Spleen (tissue), 11 donors: ENCODE data around the gene PIK3CB. TPM values are rescaled to one million over a fixed set of nuclear protein-coding genes. Genes with fewer than 3 reads are reported as not detected.
A peak's percentile ranks its signal among the peaks of the same experiment; 100 is the strongest.

ENCODE experiments used
- DNase-seq: peaks from one replicate; pipeline ENCODE4 v3.0.0-alpha.2; 2020
- H3K27ac ChIP-seq, 8 donors: fragments of 200-600 bp; sonication (generic) in 7 of 8; 1 replicate in 4 of 8; 2 replicates in 4 of 8; pipeline versions ENCODE4 v1.5.0 to v1.8.0; 2016 to 2021; ENCODE audit warnings: inconsistent platforms in 4 of 8, mild to moderate bottlenecking in 4 of 8, moderate library complexity in 1 of 8
- H3K27me3 ChIP-seq, 7 donors: fragments of 200-600 bp; sonication (generic) in 6 of 7; replicated peaks in 1 of 7; 1 replicate in 4 of 7; 2 replicates in 3 of 7; pipeline versions ENCODE4 v1.5.0 to v1.8.0; 2016 to 2021; ENCODE audit warnings: inconsistent platforms in 3 of 7, mild to moderate bottlenecking in 1 of 7
- H3K36me3 ChIP-seq, 6 donors: fragments of 200-600 bp; sonication (generic) in 5 of 6; 1 replicate in 4 of 6; 2 replicates in 2 of 6; pipeline versions ENCODE4 v1.5.0 to v1.8.0; 2016 to 2021; ENCODE audit warnings: inconsistent platforms in 2 of 6
- H3K4me1 ChIP-seq, 6 donors: fragments of 200-600 bp; sonication (generic) in 5 of 6; 1 replicate in 3 of 6; 2 replicates in 3 of 6; pipeline versions ENCODE4 v1.5.0 to v1.8.0; 2016 to 2021; ENCODE audit warnings: inconsistent platforms in 3 of 6
- H3K4me3 ChIP-seq, 8 donors: fragments of 200-600 bp; sonication (generic) in 7 of 8; 1 replicate in 4 of 8; 2 replicates in 4 of 8; pipeline versions ENCODE4 v1.5.0 to v1.8.0; 2016 to 2021; ENCODE audit warnings: inconsistent platforms in 4 of 8, mild to moderate bottlenecking in 4 of 8, moderate library complexity in 2 of 8
- H3K9me3 ChIP-seq, 8 donors: fragments of 200-600 bp; sonication (generic) in 7 of 8; 1 replicate in 4 of 8; 2 replicates in 4 of 8; pipeline versions ENCODE4 v1.5.0 to v1.8.0; 2016 to 2021; ENCODE audit warnings: inconsistent platforms in 4 of 8
- CTCF ChIP-seq, 11 experiments: fragments of 200-600 bp in 7 of 11; fragments of 450-650 bp in 4 of 11; sonication (generic) in 4 of 11; IDR thresholded peaks in 8 of 11; conservative IDR thresholded peaks in 3 of 11; 1 replicate in 7 of 11; 2 replicates in 4 of 11; pipeline versions ENCODE4 v1.4.0 to v1.8.0; 2016 to 2021; ENCODE audit warnings: antibody characterized with exemption in 11 of 11, inconsistent platforms in 4 of 11, mild to moderate bottlenecking in 1 of 11
- POLR2A ChIP-seq, 3 donors: fragments of 450-650 bp; IDR thresholded peaks; one replicate each; pipeline ENCODE4 v1.5.1; 2017; ENCODE audit warnings: antibody characterized with exemption in 3 of 3, mild to moderate bottlenecking in 1 of 3
- POLR2AphosphoS5 ChIP-seq, 3 donors: sonication (generic); formaldehyde crosslinking; IDR thresholded peaks; one replicate each; pipeline ENCODE4 v1.5.1; 2017; ENCODE audit warnings: antibody characterized with exemption in 3 of 3
- WGBS, 5 donors: extraction: QIAGEN DNeasy Blood & Tissue Kit in 3 of 5; methylation state at CpG; one replicate each; pipeline versions ENCODE4 v1.1.5 to v1.1.7; 2013 to 2018; 5-methylcytosine and 5-hydroxymethylcytosine counted together
- intact Hi-C: fragments of 100-400 bp; cut with DNase I; formaldehyde crosslinking; loops from one replicate; pipeline ENCODE4 v1.15.0; 2023; ENCODE audit warnings: low total_unique reads
- polyA plus RNA-seq, 3 donors: library from polyadenylated mRNA; stranded (reverse); fragments of 200-250 nt; gene quantifications; one replicate each; pipeline ENCODE4 v1.2.1, GENCODE V29; 2013
- total RNA-seq, 7 donors: library from RNA; depleted of rRNA in 3 of 7; stranded (reverse); fragments of >200 nt in 3 of 7; fragmentation: NEBNext Ultra II Directional in 4 of 7; extraction: Animal tissue kit (Norgen Biotek cat#: 25700) in 4 of 7; gene quantifications; one replicate each; pipeline versions ENCODE4 v1.1.0 to v1.2.1, GENCODE V29; 2016 to 2021
- donor health status: healthy with polysubstance abuse.
- donor health status: DM: no; HTN: no; CAD: no; lungs with moderate emphysema.
- donor health status: DM: no; HTN: no; CAD: no.
- donor health status: Bipolar disorder and iron deficiency.
- donor health status: healthy.
- donor health status: DM: no; HTN: no; CAD: no.
- donor health status: DM: yes; HTN: yes; CAD: no.

Gene PIK3CB
- total and polyA plus RNA-seq, 10 donors: 4.6 to 43.8 (median 34.4) TPM

- no peak for DNase-seq
- peak overlapping the region in 5 of 8 donors; percentile 3 to 39 (median 36) for H3K27ac ChIP-seq
Observed at GRCh38 chr3:138774529-138775253, 60.0 kb downstream of the PIK3CB start.

GRCh38 chr3:138771585-138771984 lies 63.1 kb downstream of the PIK3CB start:
- intact Hi-C loops: no loop called here
- WGBS, 5 donors: 92 to 100% (median 98%) methylated on average over 2 of the region's 2 CpGs
- Histone ChIP-seq H3K4me3 (no peak overlapping the region), H3K36me3 (peaks cover 0 to 27% (median 15%) of the 10 kb centered on the region in 6 donors), H3K4me1 (peaks cover 5 to 20% (median 8%) of the 10 kb centered on the region in 6 donors), H3K27me3 (no peaks in the 10 kb centered on the region), H3K27ac (no peak overlapping the region), H3K9me3 (peaks cover 6 to 25% (median 20%) of the 10 kb centered on the region in 8 donors)
- no peak for DNase-seq
- TF ChIP-seq POLR2A (IDR thresholded peaks at IDR 0.05): no peak
- no peak for TF ChIP-seq CTCF (IDR thresholded peaks at IDR 0.05 in 8 of 11, conservative IDR thresholded peaks at IDR 0.05 in 3 of 11)
- no peak for TF ChIP-seq POLR2AphosphoS5 (IDR thresholded peaks at IDR 0.05)

More at GRCh38 chr3:138774529-138775253, 60.0 kb downstream of the PIK3CB start:
- TF ChIP-seq CTCF (IDR thresholded peaks at IDR 0.05 in 8 of 11, conservative IDR thresholded peaks at IDR 0.05 in 3 of 11) (no peak), POLR2AphosphoS5 (IDR thresholded peaks at IDR 0.05) (no peak), POLR2A (IDR thresholded peaks at IDR 0.05) (no peak)
- H3K36me3 ChIP-seq: peaks cover 0 to 14% (median 0%) of the 10 kb centered on the region in 6 donors
- intact Hi-C loops: no loop called here
- peaks cover 0 to 2% (median 0%) of the 10 kb centered on the region in 8 donors for H3K9me3 ChIP-seq
- H3K4me3 ChIP-seq: no peak overlapping the region
- H3K4me1 ChIP-seq: peaks cover 5 to 20% (median 8%) of the 10 kb centered on the region in 6 donors
- H3K27me3 ChIP-seq: no peaks in the 10 kb centered on the region

GRCh38 chr3:138769616-138770015 lies 65.1 kb downstream of the PIK3CB start:
- H3K27ac ChIP-seq: no peak overlapping the region
- H3K36me3 ChIP-seq: peaks cover 0 to 27% (median 15%) of the 10 kb centered on the region in 6 donors
- intact Hi-C loops: no loop called here
- H3K4me3 ChIP-seq: no peak overlapping the region
- DNase-seq: no peak
- H3K9me3 ChIP-seq: peaks cover 6 to 25% (median 20%) of the 10 kb centered on the region in 8 donors
- peaks cover 0 to 6% (median 0%) of the 10 kb centered on the region in 6 donors for H3K4me1 ChIP-seq
- no peaks in the 10 kb centered on the region for H3K27me3 ChIP-seq
- TF ChIP-seq CTCF (IDR thresholded peaks at IDR 0.05 in 8 of 11, conservative IDR thresholded peaks at IDR 0.05 in 3 of 11): no peak
- TF ChIP-seq POLR2AphosphoS5 (IDR thresholded peaks at IDR 0.05): no peak
- TF ChIP-seq POLR2A (IDR thresholded peaks at IDR 0.05): no peak

- no peak overlapping the region for H3K4me3 ChIP-seq
- no peak overlapping the region for H3K27ac ChIP-seq
- WGBS, 5 donors: 88 to 100% (median 98%) methylated on average over 5 of the region's 5 CpGs
- peaks cover 6 to 25% (median 20%) of the 10 kb centered on the region in 8 donors for H3K9me3 ChIP-seq
- intact Hi-C loops: no loop called here
- no peak for DNase-seq
- no peak for TF ChIP-seq CTCF (IDR thresholded peaks at IDR 0.05 in 8 of 11, conservative IDR thresholded peaks at IDR 0.05 in 3 of 11)
- TF ChIP-seq POLR2AphosphoS5 (IDR thresholded peaks at IDR 0.05): no peak
- no peak for TF ChIP-seq POLR2A (IDR thresholded peaks at IDR 0.05)
- peaks cover 0 to 27% (median 15%) of the 10 kb centered on the region in 6 donors for H3K36me3 ChIP-seq
- no peaks in the 10 kb centered on the region for H3K4me1 ChIP-seq
- no peaks in the 10 kb centered on the region for H3K27me3 ChIP-seq
Observed at GRCh38 chr3:138768946-138769345, 65.8 kb downstream of the PIK3CB start.
